ENCODE results near the gene LGALS3BP.
"Not testable (repeated sequence)": the region's sequence is repeated elsewhere in the genome, so short reads cannot be mapped to it uniquely, and the experiment has no call there.

LGALS3BP gene

DNA sequence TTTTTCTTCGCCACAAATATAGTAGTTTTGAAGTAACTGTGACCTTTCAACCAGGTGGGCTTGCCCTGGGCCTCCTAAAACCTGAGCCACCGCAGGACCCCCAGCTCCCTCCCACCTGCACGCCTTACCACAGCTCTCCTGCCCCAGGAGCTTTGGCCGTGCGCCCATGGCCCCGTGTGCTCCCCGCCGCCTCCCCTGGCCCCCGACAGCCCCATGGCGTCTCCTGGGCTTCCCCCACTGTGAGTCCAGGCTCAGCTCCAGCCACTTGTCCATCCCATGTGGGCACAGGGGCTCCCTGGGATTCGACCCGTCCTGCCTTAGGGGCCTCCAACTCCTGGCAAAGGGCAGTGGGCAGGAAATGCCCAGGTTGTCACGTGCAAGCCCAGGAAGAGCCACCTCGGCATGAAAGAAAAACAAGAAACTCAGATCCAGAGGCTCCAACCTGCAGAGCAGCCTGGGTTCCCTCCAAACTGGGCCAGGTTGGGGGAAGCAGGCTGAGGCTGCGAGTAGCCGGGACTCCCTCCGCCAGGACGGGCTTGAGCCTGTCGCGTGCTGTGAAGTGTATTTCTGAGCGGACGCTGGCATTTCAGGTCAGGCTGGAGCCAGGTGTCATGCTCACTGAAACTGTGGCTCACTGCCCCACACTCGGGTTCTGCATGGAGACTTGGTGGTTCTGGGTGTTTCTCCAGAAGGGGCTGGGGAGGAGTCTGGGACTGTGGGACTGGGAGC is 5.8 kb downstream of the LGALS3BP start:
- Mint-ChIP-seq H3K9me3 (no peaks in the 10 kb centered on the region), H3K27me3 (no peaks in the 10 kb centered on the region), H3K4me1 (peaks cover 28% of the 10 kb centered on the region), H3K27ac (no peak overlapping the region), H3K36me3 (peaks cover 28% of the 10 kb centered on the region), H3K4me3 (no peak overlapping the region)
- no peak for DNase-seq
- CTCF ChIA-PET, result interaction anchor here (5.0 kb wide), 1 partner anchor 109 kb away, joined by 51 read pairs; no protein-coding TSS in a partner anchor

DNA sequence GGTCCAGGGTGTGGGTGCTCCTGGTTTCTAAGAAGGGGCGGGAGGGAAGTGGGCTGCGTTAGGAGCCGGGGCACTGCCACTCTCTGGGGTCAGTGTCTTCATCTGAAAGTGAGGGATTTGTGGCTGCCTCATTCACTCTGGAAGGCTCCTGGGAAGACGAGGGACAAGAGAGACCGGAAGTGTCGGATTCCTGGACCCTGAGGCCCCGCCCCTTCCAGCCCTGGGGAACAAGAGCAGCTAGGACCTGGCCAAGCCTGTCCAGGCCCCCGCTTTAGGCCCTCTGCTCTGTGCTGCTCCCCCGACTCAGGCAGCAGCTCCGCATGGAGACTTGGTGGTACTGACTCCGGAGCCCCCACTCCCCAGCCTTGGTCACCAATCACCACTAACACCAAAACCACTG is 6.5 kb downstream of the LGALS3BP start:
- no peak overlapping the region for H3K27ac Mint-ChIP-seq
- no peak for DNase-seq
- no peaks in the 10 kb centered on the region for H3K27me3 Mint-ChIP-seq
- peaks cover 29% of the 10 kb centered on the region for H3K36me3 Mint-ChIP-seq
- CTCF ChIA-PET, result interaction anchor here (5.0 kb wide), 1 partner anchor 108 kb away, joined by 51 read pairs; no protein-coding TSS in a partner anchor
- H3K9me3 Mint-ChIP-seq, result no peaks in the 10 kb centered on the region
- H3K4me1 Mint-ChIP-seq, result peaks cover 22% of the 10 kb centered on the region
- no peak overlapping the region for H3K4me3 Mint-ChIP-seq

DNA sequence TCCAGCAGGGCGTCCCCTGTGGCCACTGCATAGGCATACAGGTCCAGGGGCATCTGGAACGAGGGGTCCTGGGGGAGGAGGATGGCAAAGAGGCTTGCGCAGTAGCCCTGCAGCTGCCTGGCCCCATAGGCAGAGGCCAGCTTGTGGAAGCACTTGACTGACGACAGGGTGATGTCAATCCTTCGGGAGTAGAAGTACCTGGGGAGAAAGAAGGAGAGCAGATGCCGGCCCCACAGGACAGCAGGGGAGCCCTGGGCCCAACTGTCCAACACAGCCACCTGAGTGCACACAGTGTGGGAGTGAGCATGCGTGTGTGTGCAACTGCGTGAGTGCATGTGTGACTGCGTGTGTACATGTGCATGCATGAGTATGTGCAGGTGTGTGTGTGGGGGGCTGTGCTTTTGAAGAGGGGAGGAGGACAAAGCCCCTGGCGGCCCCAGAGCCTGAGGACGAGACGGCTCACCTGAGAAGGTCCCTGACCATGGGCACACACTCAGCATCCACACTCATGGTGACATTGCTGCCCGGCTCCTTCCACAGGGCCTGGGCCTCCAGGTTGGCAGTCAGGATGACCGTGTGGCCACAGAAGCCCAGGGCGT is 7.1 kb downstream of the LGALS3BP start:
- Mint-ChIP-seq H3K9me3 (no peaks in the 10 kb centered on the region), H3K27me3 (no peaks in the 10 kb centered on the region)

DNA sequence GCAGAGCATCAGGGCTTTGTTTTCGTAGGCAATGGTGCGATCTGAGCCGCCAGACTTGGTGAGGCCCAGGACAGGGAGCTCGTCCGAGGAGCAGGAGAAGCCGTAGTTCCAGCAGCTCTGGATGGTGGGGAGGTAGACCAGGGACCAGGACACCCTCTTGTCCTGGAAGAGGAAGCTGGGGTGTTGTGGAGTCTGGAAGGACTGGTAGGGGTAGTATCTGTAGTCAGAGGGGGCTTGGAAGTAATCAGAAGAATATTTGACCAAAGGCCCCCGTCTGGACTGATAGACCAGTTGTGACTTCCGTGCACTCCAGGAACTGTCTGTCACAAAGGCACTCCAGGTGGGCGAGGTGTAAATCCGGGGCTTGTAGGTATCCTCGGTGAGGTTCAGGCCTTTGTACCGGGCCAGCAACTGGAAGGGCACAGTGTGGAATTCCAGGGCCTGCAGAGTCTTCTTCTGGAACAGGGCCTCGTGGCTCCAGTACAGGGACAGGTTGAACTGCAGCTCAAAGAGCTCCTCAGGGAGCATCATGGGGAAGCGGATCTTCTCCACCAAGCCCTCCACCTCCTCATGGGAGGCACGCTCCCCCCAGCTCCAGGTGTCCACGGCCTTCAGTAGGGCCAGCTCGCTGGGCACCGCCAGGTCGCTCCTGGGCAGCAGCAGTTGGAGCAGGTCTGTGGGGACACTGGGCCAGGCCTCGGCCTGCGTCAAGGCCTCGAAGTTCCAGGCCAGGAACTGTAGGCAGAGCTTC is 7.8 kb downstream of the LGALS3BP start:
- Mint-ChIP-seq H3K27me3 (no peaks in the 10 kb centered on the region), H3K9me3 (no peaks in the 10 kb centered on the region), H3K36me3 (peaks cover 22% of the 10 kb centered on the region), H3K27ac (no peak overlapping the region), H3K4me3 (no peak overlapping the region), H3K4me1 (peaks cover 10% of the 10 kb centered on the region)
- CTCF ChIA-PET, result interaction anchor here (0.6 to 5.0 kb wide), 11 partner anchors 8 to 153 kb away, joined by 3 to 51 read pairs (median 4); partner anchors contain the start of gene LGALS3BP
- DNase-seq, result no peak

More for the DNA sequence above, 7.1 kb downstream of the LGALS3BP start:
- no peak for DNase-seq
- CTCF ChIA-PET, result interaction anchor here (1.1 to 5.0 kb wide), 6 partner anchors 10 to 154 kb away, joined by 3 to 51 read pairs (median 4); no protein-coding TSS in a partner anchor
- H3K36me3 Mint-ChIP-seq, result peaks cover 28% of the 10 kb centered on the region
- H3K4me1 Mint-ChIP-seq, result peaks cover 16% of the 10 kb centered on the region
- peak overlapping the region; percentile 1 for H3K27ac Mint-ChIP-seq
- no peak overlapping the region for H3K4me3 Mint-ChIP-seq

DNA sequence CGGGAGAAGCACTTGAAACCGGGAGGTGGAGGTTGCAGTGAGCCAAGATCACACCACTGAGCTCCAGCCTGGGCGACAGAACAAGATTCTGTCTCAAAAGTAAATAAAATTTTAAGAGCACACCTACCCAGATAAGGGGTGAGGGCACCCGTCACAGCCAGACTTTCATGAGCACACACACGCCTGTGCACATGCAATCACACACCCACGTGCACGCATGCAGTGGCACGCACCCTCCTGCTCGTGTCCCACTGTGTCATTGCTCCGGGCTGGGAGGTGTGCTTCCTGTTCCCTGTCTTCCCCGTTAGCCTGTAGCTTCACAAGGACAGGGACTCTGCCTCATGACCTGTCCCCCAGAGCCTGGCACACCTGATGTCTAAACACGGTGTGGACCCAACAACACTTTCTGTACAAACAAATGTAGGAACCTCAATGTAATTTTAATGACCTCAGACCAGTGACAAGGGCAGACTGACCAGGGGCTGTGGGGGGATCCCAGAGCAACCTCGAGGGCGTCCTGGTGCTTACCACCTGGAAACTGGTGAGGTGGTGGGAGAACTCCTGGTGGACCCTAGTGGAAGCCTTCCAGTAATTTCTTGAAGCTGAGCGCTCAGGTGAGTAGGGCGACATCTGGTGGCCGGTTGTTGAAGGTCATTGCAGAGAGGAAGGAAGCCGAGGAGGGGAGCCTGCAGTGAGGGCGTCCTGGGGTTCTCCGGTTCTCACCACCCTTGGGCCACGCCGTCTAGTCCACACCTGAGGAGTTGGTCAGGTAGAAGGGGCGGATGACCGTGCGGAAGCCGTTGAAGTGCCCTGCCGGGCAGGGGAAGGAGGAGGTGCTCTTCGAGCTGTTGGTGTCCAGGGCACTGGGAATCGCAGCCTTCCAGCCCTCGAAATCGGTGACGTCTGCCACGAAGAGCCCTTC is 8.6 kb downstream of the LGALS3BP start:
- H3K27me3 Mint-ChIP-seq, result no peaks in the 10 kb centered on the region
- H3K36me3 Mint-ChIP-seq, result peaks cover 21% of the 10 kb centered on the region
- DNase-seq, result peak; percentile 86
- H3K27ac Mint-ChIP-seq, result peak overlapping the region; percentile 85
- peaks cover 7% of the 10 kb centered on the region for H3K4me1 Mint-ChIP-seq
- CTCF ChIA-PET, result interaction anchor here (0.9 to 5.0 kb wide), 12 partner anchors 9 to 152 kb away, joined by 3 to 51 read pairs (median 4); partner anchors contain the start of gene LGALS3BP
- H3K9me3 Mint-ChIP-seq, result no peaks in the 10 kb centered on the region
- H3K4me3 Mint-ChIP-seq, result no peak overlapping the region

DNA sequence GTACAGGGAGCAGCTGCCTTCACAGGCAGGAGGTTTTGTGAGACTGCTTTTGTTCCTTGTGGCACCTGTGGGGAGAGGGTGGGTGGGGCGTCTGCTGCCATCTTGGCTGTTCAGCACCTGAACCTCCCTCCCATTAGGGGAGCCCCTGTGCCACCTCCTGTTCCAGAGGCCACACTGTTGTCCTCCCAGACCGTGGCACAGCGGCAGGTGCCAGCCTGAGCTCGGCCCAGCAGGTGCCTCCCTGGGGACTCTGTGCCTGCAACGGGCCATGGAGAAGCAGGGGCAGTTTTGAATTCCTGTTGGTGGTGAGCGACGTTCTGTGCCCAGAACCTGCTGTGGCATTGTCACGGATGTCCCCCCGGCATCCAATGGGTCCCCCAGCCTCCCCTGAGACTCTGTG is 9.9 kb downstream of the LGALS3BP start:
- H3K4me1 Mint-ChIP-seq, result peaks cover 5% of the 10 kb centered on the region
- no peak for DNase-seq
- H3K27me3 Mint-ChIP-seq, result no peaks in the 10 kb centered on the region
- CTCF ChIA-PET, result interaction anchor here (5.0 kb wide), 1 partner anchor 105 kb away, joined by 51 read pairs; no protein-coding TSS in a partner anchor
- no peak overlapping the region for H3K4me3 Mint-ChIP-seq
- peaks cover 15% of the 10 kb centered on the region for H3K36me3 Mint-ChIP-seq
- H3K27ac Mint-ChIP-seq, result no peak overlapping the region
- H3K9me3 Mint-ChIP-seq, result no peaks in the 10 kb centered on the region

DNA sequence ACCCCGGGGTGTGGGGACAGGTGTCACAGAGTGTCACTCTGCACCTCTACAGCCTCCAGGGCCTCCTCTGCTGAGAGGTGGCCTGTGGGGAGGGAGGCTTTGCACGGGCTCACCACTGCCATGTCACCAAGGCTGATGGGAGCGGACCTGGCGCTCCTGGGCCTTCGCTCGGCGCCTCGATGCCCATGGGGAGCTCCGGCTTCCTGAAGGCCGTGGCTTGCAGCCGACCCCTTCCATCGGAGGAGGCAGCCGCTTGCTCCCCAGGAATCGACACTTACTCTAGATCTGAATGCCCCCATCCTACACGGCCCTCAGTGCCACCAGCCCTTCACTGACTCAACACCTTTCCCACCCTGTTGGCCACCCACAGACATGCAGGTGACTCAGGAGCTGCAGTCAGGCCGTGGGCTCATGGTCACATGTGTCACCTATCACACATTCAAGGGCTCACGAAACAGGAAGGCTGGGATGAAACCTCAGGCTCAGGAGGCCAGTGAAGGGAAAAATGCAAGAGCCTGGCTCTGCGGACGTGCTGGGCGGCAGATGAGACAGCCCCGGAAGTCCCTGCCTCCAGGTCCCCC is 11.9 kb downstream of the LGALS3BP start:
- DNase-seq, result no peak
- H3K4me3 Mint-ChIP-seq, result no peak overlapping the region
- H3K27ac Mint-ChIP-seq, result no peak overlapping the region
- H3K27me3 Mint-ChIP-seq, result no peaks in the 10 kb centered on the region
- H3K9me3 Mint-ChIP-seq, result no peaks in the 10 kb centered on the region
- peaks cover 12% of the 10 kb centered on the region for H3K36me3 Mint-ChIP-seq
- CTCF ChIA-PET, result no interaction called here
- H3K4me1 Mint-ChIP-seq, result peaks cover 5% of the 10 kb centered on the region

DNA sequence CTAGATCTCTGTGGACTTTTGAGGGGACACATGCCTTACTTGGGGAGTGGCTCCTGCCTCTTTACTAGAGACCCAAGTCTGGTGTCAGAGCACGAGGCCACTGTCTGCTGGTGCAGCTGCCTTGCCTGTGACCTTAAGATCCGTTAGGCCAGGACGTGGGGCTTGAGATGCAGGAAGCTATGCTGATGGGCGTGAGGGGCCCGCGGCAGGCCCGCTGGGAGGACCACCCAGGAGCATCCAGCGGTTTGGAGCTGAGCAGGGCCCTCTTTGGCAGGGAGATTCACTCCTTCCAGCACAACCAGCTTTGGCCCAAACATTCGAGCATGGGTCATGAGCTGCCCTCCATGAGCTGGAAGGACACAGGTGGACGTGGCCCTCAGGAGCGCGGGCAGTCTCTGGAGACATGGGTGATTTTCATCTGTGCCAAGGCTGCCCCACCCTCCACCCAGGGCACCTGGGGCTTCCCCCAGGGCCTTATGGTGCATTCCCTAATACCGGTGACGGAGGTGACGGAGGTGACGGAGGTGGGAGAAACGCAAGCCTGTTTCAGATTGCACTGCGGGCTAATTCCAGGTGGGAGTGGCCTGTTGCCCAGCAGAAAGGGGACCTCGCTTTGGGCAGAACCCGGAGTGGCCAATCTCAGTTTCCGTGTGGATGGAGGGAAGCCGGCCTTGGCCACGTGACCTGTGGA is 12.7 kb downstream of the LGALS3BP start:
- peaks cover 5% of the 10 kb centered on the region for H3K4me1 Mint-ChIP-seq
- H3K27ac Mint-ChIP-seq, result no peak overlapping the region
- CTCF ChIA-PET, result no interaction called here
- peaks cover 12% of the 10 kb centered on the region for H3K36me3 Mint-ChIP-seq
- H3K9me3 Mint-ChIP-seq, result no peaks in the 10 kb centered on the region
- no peaks in the 10 kb centered on the region for H3K27me3 Mint-ChIP-seq
- H3K4me3 Mint-ChIP-seq, result no peak overlapping the region
- DNase-seq, result no peak

DNA sequence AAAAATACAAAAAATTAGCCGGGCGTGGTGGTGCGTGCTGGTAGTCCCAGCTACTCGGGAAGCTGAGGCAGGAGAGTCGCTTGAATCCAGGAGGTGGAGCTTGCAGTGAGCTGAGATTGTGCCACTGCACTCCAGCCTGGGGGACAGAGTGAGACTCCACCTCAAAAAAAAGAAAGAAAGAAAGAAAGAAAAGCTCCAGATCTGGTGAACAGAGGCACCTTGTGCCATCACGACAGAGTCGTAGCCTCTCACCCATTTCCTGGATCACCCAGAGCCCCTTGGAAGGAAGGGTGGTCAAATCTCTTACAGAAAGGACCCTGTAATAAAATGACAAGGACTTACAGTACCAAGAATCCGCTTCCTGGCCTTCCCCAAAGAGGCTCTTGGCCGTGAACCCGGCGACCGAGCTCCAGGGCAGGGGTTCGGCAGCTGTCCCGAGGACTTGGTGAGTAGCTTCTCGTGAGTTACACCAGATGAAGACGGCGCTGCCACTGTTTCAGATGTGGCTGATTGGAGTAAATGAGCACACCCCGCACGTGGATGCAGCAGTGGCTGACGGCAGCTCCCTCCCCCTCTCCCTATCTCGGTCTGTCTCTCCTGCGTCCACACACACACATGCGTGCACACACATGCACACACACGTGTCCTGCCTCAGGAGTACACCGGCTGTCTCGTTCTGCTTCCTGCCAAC is 13.5 kb downstream of the LGALS3BP start:
- Mint-ChIP-seq H3K4me3 (no peak overlapping the region), H3K27ac (no peak overlapping the region), H3K4me1 (peaks cover 4% of the 10 kb centered on the region), H3K9me3 (no peaks in the 10 kb centered on the region), H3K27me3 (no peaks in the 10 kb centered on the region), H3K36me3 (peaks cover 8% of the 10 kb centered on the region)
- CTCF ChIA-PET, result no interaction called here
- DNase-seq, result no peak

DNA sequence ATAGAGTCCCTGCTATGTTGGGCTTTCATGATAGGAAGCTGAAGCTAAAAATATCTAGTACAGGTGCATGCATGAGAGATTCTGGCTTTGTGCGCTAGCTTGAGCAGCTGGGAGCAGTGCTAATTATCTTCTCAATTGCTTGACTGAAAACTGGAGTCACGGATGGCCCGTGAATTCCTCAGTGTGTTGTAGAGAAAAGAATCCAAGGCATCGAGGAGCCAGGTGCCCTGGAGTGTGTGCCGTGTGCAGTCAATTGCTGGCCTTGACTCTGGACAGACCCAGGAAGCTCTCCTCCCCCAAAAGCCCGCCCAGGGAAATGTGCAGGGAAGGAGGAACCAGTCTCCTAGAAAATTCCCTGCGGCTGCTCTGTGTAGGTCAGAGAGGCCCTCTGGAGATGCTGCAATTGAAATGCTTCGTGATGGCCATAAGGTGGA is 14.2 kb downstream of the LGALS3BP start:
- no peak for DNase-seq
- no peak overlapping the region for H3K27ac Mint-ChIP-seq
- no peaks in the 10 kb centered on the region for H3K27me3 Mint-ChIP-seq
- H3K4me3 Mint-ChIP-seq, result no peak overlapping the region
- no peaks in the 10 kb centered on the region for H3K4me1 Mint-ChIP-seq
- CTCF ChIA-PET, result no interaction called here
- no peaks in the 10 kb centered on the region for H3K9me3 Mint-ChIP-seq
- H3K36me3 Mint-ChIP-seq, result peaks cover 5% of the 10 kb centered on the region

DNA sequence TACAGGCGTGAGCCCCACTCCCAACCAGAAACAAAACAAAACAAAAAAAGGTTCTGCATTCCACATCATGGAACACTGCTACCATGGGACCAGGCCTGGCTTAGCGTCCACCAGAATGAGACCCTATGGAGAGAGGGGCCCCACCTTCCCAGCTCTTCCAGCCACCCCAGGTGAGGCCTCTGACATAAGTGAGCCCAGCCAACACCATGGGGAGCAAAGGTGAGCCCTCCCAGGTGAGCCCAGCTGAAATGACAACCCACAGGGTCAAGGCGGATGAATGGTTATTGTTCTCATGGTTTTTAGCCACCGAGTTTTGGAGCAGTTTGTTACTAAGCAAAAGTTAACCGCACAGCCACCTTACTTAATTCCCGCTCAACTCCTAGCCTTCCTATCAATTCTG is 16.3 kb downstream of the LGALS3BP start:
- Mint-ChIP-seq H3K36me3 (no peaks in the 10 kb centered on the region), H3K27me3 (no peaks in the 10 kb centered on the region), H3K27ac (no peak overlapping the region), H3K9me3 (no peaks in the 10 kb centered on the region), H3K4me1 (no peaks in the 10 kb centered on the region), H3K4me3 (no peak overlapping the region)
- CTCF ChIA-PET, result interaction anchor here (1.5 kb wide), 1 partner anchor 79 kb away, joined by 3 read pairs; no protein-coding TSS in a partner anchor
- DNase-seq, result no peak

DNA sequence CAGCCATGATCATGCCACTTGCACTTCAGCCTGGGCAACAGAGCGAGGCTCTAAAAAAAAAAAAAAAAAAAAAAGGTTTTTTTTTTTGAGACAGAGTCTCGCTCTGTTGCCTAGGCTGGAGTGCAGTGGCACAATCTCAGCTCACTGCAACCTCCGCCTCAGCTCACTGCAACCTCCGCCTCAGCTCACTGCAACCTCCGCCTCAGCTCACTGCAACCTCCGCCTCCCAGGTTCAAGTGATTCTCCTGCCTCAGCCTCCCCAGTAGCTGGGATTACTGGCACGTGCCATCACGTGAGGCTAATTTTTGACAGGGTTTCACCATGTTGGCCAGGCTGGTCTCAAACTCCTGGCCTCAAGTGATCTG is 16.8 kb downstream of the LGALS3BP start:
- CTCF ChIA-PET, result interaction anchor here (1.3 to 1.5 kb wide), 2 partner anchors 9 to 80 kb away, joined by 3 read pairs; no protein-coding TSS in a partner anchor
- H3K36me3 Mint-ChIP-seq, H3K4me3 Mint-ChIP-seq, DNase-seq, H3K27me3 Mint-ChIP-seq, H3K27ac Mint-ChIP-seq, H3K9me3 Mint-ChIP-seq, H3K4me1 Mint-ChIP-seq: not testable (repeated sequence)

Measured in activated naive CD4-positive, alpha-beta T cell treated with anti-CD3 and anti-CD28 coated beads, Interleukin-2, amount 10 ng/mL, durations not matched to agents 7 days and 5 days (primary cell).